Stimulated activated CD4-positive, alpha-beta T cell treated with anti-CD3 and anti-CD28 coated beads, TNF-alpha, amount 100 ng/mL, for 4 hours (primary cell): ENCODE results near the gene ATAD3C.
A peak's percentile ranks its signal among the peaks of the same experiment; 100 is the strongest.
"Not testable (repeated sequence)": the region's sequence is repeated elsewhere in the genome, so short reads cannot be mapped to it uniquely, and the experiment has no call there.

ENCODE experiments used
- DNase-seq, 3 experiments: peaks; one replicate each; pipeline ENCODE4 v3.0.0-alpha.2; 2020; ENCODE audit warnings: low read depth in 3 of 3

ATAD3C gene

DNA sequence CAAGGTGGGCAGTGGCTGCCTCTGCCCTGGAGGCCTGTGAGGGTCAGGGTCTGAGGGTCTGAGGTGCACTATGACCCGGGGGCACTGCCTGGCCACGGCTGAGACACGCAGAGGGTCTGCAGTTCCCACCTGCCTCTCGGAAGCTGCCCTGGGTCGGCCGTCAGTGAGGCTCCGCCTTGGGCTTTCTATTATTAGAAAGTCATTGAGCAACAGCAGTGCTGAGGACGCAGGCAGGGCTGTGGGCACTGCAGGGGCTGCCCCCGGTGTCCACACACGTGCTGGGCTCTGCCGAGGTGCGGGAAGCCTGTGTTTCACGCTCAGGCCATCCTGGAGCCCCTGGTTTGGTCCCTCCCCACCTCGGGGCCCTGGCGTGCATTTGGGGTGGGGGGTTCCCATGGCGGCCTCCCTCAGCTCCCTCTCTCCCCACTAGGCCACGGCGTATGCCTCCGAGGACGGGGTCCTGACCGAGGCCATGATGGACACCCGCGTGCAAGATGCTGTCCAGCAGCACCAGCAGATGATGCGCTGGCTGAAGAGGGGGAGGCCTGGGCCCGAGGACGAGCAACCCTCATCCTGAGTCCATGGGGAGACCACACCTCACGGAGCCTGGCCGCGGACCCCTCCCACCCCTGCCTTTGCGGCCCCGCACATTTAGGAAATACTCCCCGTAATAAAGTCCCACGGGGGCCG, 59.4 kb downstream of the ATAD3C start:
- DNase-seq, result not testable (repeated sequence)

DNA sequence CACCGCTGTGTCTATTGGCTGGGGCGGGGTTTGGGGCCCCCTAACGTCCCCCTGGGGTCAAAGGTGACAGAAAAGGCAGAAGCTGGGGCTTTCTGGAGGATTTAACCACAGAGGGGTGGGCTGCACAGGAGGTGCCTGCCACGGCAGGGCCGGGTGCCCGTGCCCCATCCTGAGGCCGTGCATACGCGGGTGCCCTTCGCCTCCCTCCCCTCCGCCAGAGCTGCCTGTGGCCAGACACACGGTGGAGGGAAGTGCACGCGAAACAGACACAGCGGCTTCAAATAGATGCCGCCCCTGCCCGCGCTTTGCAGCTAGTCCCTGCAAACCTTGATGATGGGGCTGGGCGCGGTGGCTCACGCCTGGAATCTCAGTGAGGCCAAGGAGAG, 60.0 kb downstream of the ATAD3C start:
- not testable (repeated sequence) for DNase-seq

DNA sequence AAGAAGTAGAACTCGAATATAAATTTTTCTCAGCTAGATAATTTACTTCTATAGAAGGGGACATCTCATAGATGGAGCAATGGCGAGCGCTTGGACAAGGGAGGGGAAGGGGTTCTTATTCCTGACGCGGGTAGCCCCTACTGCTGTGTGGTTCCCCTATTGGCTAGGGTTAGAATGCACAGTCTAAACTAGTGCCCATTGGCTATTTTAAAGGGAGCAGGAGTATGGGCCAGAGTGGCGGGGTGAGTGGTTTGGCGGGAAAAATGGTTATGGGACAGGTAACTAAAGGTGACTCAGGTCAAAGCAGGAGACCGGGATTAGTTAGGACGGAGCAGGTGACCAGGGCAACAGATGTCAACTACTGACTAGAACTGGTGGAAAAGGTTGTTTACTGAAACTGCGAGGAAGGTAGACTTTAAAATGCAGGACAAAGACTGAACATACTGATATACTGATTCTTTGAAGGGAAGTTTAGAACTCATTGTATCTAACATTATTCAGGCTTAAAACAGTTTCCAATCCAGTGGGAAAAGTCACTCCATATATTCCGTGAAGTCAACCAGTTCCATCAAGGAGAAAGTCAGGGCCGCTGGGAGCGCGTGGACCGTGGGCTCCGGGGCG, 61.5 kb downstream of the ATAD3C start:
- no peak for DNase-seq

DNA sequence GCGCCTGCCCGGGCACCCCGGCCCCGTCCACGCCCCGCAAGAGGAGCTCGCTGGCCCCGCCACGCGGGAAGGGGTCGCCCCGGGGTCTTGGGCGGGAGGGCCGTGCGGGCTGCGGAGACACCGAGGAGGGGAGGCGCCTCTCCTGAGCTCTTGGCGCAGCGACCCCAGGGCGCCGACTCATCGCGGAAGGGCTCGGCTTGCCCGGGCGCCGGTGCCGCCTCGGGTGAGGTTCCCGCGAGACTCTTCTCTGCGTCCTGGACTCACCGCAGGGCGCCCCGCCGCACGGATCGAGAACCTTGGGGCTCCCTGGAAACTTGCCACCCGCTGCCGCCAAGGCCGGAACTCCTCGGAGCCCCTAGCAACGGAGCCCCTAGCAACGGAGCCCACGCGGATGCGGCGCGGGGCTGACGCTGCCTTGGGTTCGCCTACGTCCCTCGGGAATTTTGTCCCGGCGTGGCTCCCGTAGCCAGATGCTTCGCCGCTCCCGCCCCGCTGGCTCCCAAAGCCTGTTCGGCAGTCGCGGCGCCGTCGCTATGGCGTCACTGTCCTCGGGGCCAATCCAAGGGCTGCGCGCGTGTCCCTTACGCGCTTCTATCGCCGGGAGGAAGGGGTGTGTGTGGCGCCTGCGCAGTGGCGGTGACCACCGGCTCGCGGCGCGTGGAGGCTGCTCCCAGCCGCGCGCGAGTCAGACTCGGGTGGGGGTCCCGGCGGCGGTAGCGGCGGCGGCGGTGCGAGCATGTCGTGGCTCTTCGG, 62.2 kb downstream of the ATAD3C start, which contains the start of gene ATAD3A:
TSS of gene ATAD3A (plus strand) at position 630 of the 753 bp plus-strand sequence. CDS start at position 737, 107 bp downstream.
- peak; percentile 92 to 94 (median 94) for DNase-seq

DNA sequence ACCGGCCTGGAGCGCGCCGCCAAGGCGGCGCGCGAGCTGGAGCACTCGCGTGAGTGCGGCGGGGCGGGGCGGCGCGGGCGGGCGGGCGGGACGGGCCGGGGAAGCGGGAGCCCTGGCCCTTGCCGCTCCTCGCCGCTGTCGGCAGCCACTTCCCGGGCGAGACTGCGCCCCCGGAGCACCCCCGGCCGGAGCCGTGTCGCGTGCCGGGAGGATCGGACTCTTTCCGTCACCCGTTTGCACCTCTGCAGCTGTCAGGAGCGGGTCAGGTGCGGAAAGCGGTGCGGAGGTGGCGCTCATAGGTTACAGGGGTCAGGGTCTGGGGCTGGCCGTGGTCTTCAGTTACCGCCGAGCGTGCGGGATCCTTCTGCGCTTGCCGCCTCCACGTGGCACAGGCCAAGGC, 62.9 kb downstream of the ATAD3C start:
- peak in 1 of 3 experiments; percentile 3 for DNase-seq

DNA sequence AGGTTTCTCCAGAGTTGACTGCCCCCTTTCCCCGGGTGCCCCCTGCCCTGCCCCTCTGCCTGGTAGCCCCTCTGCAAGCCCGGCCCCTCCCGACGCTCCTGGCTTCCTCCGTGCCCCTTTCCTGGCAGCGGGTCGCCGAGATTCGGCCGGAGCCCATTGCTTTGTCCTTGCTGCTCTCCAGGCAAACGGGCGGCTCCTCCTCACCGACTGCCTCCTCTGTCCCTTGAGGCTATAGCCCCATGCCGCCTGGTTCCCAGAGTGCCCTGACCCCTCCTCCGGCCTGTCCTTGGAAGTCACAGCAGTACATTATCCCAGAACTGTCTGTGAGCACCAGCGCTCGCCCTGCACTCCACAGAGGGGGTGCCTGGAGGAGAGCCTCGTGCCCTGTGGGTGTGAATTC, 64.2 kb downstream of the ATAD3C start:
- DNase-seq, result not testable (repeated sequence)

DNA sequence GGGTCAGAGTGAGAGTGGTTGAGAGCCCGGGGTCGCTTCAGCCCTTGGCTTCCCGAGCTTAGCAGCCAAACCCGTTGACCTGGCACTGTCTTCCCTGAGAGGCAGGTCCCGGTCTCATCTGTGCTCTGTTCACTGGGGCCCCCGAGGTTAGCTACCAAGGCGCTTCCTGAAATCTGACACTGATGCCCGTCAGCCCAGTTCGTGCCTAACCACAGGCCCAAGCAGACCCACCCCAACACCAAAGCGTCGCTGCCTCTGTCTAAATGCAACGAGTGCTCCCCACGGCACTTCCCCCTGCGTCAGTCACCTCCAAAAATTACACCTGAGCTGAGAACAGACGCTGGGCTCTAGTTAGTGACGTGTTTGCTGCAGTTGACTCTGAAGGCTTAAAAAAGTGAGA, 64.9 kb downstream of the ATAD3C start:
- not testable (repeated sequence) for DNase-seq

DNA sequence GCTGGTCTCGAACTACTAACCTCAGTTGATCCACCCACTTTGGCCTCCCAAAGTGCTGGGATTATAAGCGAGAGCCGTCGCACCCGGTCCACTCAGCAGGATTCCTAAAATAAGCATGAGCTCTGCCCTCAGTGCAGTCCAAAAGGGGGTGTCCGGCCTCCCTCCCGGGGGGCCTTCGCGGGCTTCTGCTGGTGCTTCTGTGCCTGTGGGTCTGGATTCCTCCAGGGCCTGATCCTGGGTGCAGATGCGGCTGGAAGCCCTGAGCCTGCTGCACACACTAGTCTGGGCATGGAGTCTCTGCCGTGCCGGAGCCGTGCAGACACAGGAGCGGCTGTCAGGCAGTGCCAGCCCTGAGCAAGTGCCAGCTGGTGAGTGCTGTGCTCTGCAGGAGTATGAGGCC, 67.4 kb downstream of the ATAD3C start:
- DNase-seq, result not testable (repeated sequence)

DNA sequence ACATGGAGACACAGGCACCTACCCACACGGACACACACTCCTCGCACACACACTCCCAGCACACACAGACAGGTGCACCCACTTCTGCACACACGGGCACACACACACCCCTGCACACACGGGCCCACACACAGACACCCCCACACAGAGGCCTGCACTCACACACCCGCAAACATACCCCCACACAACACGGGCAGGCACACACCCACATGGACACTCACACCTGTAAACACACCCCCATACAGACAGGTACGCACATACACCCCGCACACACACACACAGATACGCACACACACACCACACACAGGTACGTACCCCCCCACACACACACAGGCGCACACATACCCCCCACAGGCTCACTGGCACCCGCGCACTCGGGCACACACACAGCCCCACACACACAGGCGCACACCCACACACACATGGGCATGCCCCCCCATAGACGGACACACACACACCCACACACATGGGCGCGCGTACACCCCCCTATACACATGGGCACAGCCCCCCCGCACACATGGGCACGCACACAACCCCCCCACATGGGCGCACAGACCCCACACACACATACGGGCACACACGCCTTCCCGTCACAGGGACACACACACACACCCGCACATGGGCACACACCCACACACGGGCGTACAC, 68.6 kb downstream of the ATAD3C start:
- no peak for DNase-seq

DNA sequence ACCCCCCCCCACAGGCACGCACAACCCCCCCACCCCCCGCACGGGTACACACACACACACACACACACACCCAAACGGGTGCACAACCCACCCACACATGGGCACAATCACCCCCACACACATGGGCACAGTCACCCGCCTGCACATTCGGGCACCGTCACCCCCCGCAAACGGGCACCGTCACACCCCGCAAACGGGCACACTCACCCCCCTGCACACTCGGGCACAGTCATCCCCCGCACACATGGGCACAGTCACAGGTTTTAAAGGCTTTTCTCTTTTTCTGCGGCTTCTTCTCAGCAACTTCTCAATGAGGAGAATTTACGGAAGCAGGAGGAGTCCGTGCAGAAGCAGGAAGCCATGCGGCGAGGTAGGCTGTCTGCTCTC, 69.1 kb downstream of the ATAD3C start:
- DNase-seq, result not testable (repeated sequence)
